Trophoblast cell (in vitro differentiated cells and primary cell): ENCODE results near the gene ARHGEF3.
"Not testable (repeated sequence)": the region's sequence is repeated elsewhere in the genome, so short reads cannot be mapped to it uniquely, and the experiment has no call there.

Experiments used
- DNase-seq, 2 donors: peaks; one replicate each; pipeline ENCODE4 v3.0.0-alpha.2; 2016
- H2AFZ ChIP-seq: 2 replicates; pipeline ENCODE4 v1.6.1; 2013; ENCODE audit warnings: low read length, moderate library complexity, mild to moderate bottlenecking; ENCODE audit not compliant: insufficient read depth, poor library complexity
- H2AK5ac ChIP-seq: 2 replicates; pipeline ENCODE4 v1.6.1; 2013; ENCODE audit warnings: mild to moderate bottlenecking, low read length
- H2BK120ac ChIP-seq: 2 replicates; pipeline ENCODE4 v1.6.1; 2013; ENCODE audit warnings: low read length, mild to moderate bottlenecking, moderate library complexity; ENCODE audit not compliant: insufficient read depth, poor library complexity
- H2BK12ac ChIP-seq: 2 replicates; pipeline ENCODE4 v1.6.1; 2013; ENCODE audit warnings: mild to moderate bottlenecking, low read length, moderate library complexity
- H2BK5ac ChIP-seq: 2 replicates; pipeline ENCODE4 v1.6.1; 2013; ENCODE audit warnings: low read length, low read depth, moderate library complexity, mild to moderate bottlenecking; ENCODE audit not compliant: poor library complexity
- H3K14ac ChIP-seq: 2 replicates; pipeline ENCODE4 v1.6.1; 2013; ENCODE audit warnings: mild to moderate bottlenecking, low read length
- H3K18ac ChIP-seq: 2 replicates; pipeline ENCODE4 v1.6.1; 2013; ENCODE audit warnings: mild to moderate bottlenecking, low read length
- H3K23ac ChIP-seq: 2 replicates; pipeline ENCODE4 v1.6.1; 2013; ENCODE audit warnings: low read length
- H3K27ac ChIP-seq: 2 replicates; pipeline ENCODE4 v1.5.1; 2013; ENCODE audit warnings: low read depth, mild to moderate bottlenecking, inconsistent platforms, low read length, moderate library complexity
- H3K27me3 ChIP-seq: 2 replicates; pipeline ENCODE4 v1.6.1; 2013; ENCODE audit warnings: inconsistent platforms, mild to moderate bottlenecking, low read length, moderate library complexity; ENCODE audit not compliant: insufficient read depth
- H3K36me3 ChIP-seq, 2 experiments: 1 replicate in 1 of 2; 2 replicates in 1 of 2; pipeline ENCODE4 v1.6.1; 2013; ENCODE audit warnings: low read length in 2 of 2, mild to moderate bottlenecking in 2 of 2, moderate library complexity in 1 of 2; ENCODE audit not compliant: insufficient read depth in 2 of 2, control insufficient read depth in 1 of 2
- H3K4ac ChIP-seq: 2 replicates; pipeline ENCODE4 v1.6.1; 2013; ENCODE audit warnings: low read depth, mild to moderate bottlenecking, low read length, moderate library complexity
- H3K4me1 ChIP-seq, 2 experiments: 1 replicate in 1 of 2; 2 replicates in 1 of 2; pipeline ENCODE4 v1.6.1; 2013; ENCODE audit warnings: low read length in 2 of 2, mild to moderate bottlenecking in 2 of 2, moderate library complexity in 1 of 2; ENCODE audit not compliant: insufficient read depth in 2 of 2, control insufficient read depth in 1 of 2
- H3K4me2 ChIP-seq: 2 replicates; pipeline ENCODE4 v1.6.1; 2013; ENCODE audit warnings: inconsistent platforms, mild to moderate bottlenecking, low read length, moderate library complexity
- H3K4me3 ChIP-seq: 2 replicates; pipeline ENCODE4 v1.5.1; 2013; ENCODE audit warnings: mild to moderate bottlenecking, low read depth, low read length, inconsistent platforms
- H3K79me1 ChIP-seq: one replicate; pipeline ENCODE4 v1.6.1; 2013; ENCODE audit warnings: low read length
- H3K79me2 ChIP-seq: 2 replicates; pipeline ENCODE4 v1.6.1; 2013; ENCODE audit warnings: low read length, mild to moderate bottlenecking; ENCODE audit not compliant: control insufficient read depth, insufficient read depth, poor library complexity
- H3K9ac ChIP-seq: 2 replicates; pipeline ENCODE4 v1.6.1; 2013; ENCODE audit warnings: mild to moderate bottlenecking, low read length
- H3K9me3 ChIP-seq: 2 replicates; pipeline ENCODE4 v1.6.1; 2013; ENCODE audit warnings: low read depth, mild to moderate bottlenecking, control low read depth, inconsistent platforms, low read length; ENCODE audit not compliant: insufficient read depth
- H4K12ac ChIP-seq: 2 replicates; pipeline ENCODE4 v1.6.1; 2013; ENCODE audit warnings: low read depth, mild to moderate bottlenecking, low read length, moderate library complexity
- H4K8ac ChIP-seq: 2 replicates; pipeline ENCODE4 v1.6.1; 2013; ENCODE audit warnings: low read depth, mild to moderate bottlenecking, low read length, moderate library complexity
- H4K91ac ChIP-seq: one replicate; pipeline ENCODE4 v1.6.1; 2013; ENCODE audit warnings: low read depth, mild to moderate bottlenecking, low read length, moderate library complexity
- WGBS: extraction: QIAGEN DNeasy Blood & Tissue Kit; methylation state at CpG from one replicate; pipeline ENCODE4 v1.1.7; 2013; ENCODE audit warnings: missing lambda C conversion rate; ENCODE audit not compliant: insufficient read length, insufficient coverage; ENCODE audit errors: extremely low coverage; 5-methylcytosine and 5-hydroxymethylcytosine counted together

Gene ARHGEF3

GRCh38 chr3:56693750-56694149, 108.0 kb downstream of the ARHGEF3 start:
- Histone ChIP-seq H3K4me3 (no peak overlapping the region), H3K27ac (no peak overlapping the region), H3K9me3 (no peaks in the 10 kb centered on the region), H2BK12ac (no peak overlapping the region), H3K4me2 (no peak overlapping the region), H3K27me3 (no peaks in the 10 kb centered on the region), H2AK5ac (no peak overlapping the region), H3K4ac (no peak overlapping the region), H3K79me2 (no peaks in the 10 kb centered on the region), H3K14ac (no peak overlapping the region), H3K36me3 (no peaks in the 10 kb centered on the region), H3K9ac (no peak overlapping the region), H2AFZ (no peak overlapping the region), H4K12ac (no peak overlapping the region), H3K79me1 (peaks cover 2% of the 10 kb centered on the region), H2BK120ac (no peak overlapping the region), H2BK5ac (no peak overlapping the region), H3K18ac (no peak overlapping the region), H3K23ac (no peak overlapping the region), H4K8ac (no peak overlapping the region), H3K4me1 (no peaks in the 10 kb centered on the region), H4K91ac (no peak overlapping the region)
- peak in 1 of 2 donors; percentile 5 for DNase-seq
- WGBS, result no CpG with 5 or more reads among the region's 3 CpGs

GRCh38 chr3:56692520-56693433, 109.0 kb downstream of the ARHGEF3 start:
- H2AK5ac ChIP-seq, H3K9me3 ChIP-seq, H4K91ac ChIP-seq, H3K4me1 ChIP-seq, H3K79me1 ChIP-seq, H3K18ac ChIP-seq, H2BK120ac ChIP-seq, DNase-seq, H3K79me2 ChIP-seq, H4K8ac ChIP-seq, H3K14ac ChIP-seq, H2AFZ ChIP-seq, H3K4me3 ChIP-seq, H3K23ac ChIP-seq, H3K4me2 ChIP-seq, H2BK5ac ChIP-seq, H4K12ac ChIP-seq, H3K27ac ChIP-seq, H3K36me3 ChIP-seq, H3K9ac ChIP-seq, H3K27me3 ChIP-seq, H2BK12ac ChIP-seq, H3K4ac ChIP-seq: not testable (repeated sequence)
- WGBS, result no CpG with 5 or more reads among the region's 15 CpGs

- H2AFZ ChIP-seq, H3K9ac ChIP-seq, H3K79me2 ChIP-seq, DNase-seq, H3K27me3 ChIP-seq, H3K9me3 ChIP-seq, H3K4me2 ChIP-seq, H3K4me1 ChIP-seq, H3K36me3 ChIP-seq, H3K18ac ChIP-seq, H4K91ac ChIP-seq, H2AK5ac ChIP-seq, H4K12ac ChIP-seq, H2BK120ac ChIP-seq, H3K23ac ChIP-seq, H3K14ac ChIP-seq, H3K4me3 ChIP-seq, H3K27ac ChIP-seq, H2BK5ac ChIP-seq, H3K4ac ChIP-seq, H4K8ac ChIP-seq, H2BK12ac ChIP-seq, H3K79me1 ChIP-seq: not testable (repeated sequence)
- no CpG with 5 or more reads among the region's 21 CpGs for WGBS
Observed at GRCh38 chr3:56692001-56692365, 109.8 kb downstream of the ARHGEF3 start.

- Histone ChIP-seq H3K14ac (no peak overlapping the region), H2AK5ac (no peak overlapping the region), H4K8ac (no peak overlapping the region), H3K9ac (no peak overlapping the region), H3K4me2 (no peak overlapping the region), H2BK12ac (no peak overlapping the region), H3K36me3 (no peaks in the 10 kb centered on the region), H3K18ac (no peak overlapping the region), H3K79me1 (peaks cover 2% of the 10 kb centered on the region), H2AFZ (no peak overlapping the region), H3K27me3 (no peaks in the 10 kb centered on the region), H2BK5ac (no peak overlapping the region), H3K4me1 (no peaks in the 10 kb centered on the region), H3K9me3 (no peaks in the 10 kb centered on the region), H3K4ac (no peak overlapping the region), H4K12ac (no peak overlapping the region), H3K4me3 (no peak overlapping the region), H3K27ac (no peak overlapping the region), H2BK120ac (peak overlapping the region; percentile 51), H3K79me2 (no peaks in the 10 kb centered on the region), H3K23ac (no peak overlapping the region), H4K91ac (no peak overlapping the region)
- peak; percentile 40 to 95 for DNase-seq
- WGBS, result no CpG with 5 or more reads among the region's 19 CpGs
Observed at GRCh38 chr3:56691165-56692000, 110.4 kb downstream of the ARHGEF3 start.
